HEK293 (cell line): ENCODE results near the gene HPSE.
A peak's percentile ranks its signal among the peaks of the same experiment; 100 is the strongest.

Experiments used
- CTCF ChIA-PET: fragments of 350-600 bp; formaldehyde crosslinking; extraction: SDS; loops from one replicate; lab custom pipeline; 2021; ENCODE audit warnings: antibody characterized with exemption; lab: Yijun Ruan, JAX
- POLR2A ChIA-PET: fragments of 300-600 bp; formaldehyde crosslinking; extraction: SDS; loops from one replicate; lab custom pipeline; 2020; ENCODE audit warnings: antibody characterized with exemption, inconsistent platforms; lab: Yijun Ruan, JAX
- H3K27ac ChIP-seq: fragments of 200-500 bp; sonication (Bioruptor generic); 2 replicates; pipeline ENCODE4 v1.5.1; 2014; ENCODE audit warnings: low read depth, low read length, control low read depth, inconsistent platforms; ENCODE audit errors: extremely low read depth
- H3K36me3 ChIP-seq, 2 experiments: fragments of 200-500 bp in 1 of 2; sonication (Bioruptor generic) in 1 of 2; 1 replicate in 1 of 2; 2 replicates in 1 of 2; pipeline ENCODE4 v1.5.1; 2014 to 2017; ENCODE audit warnings: inconsistent platforms in 2 of 2, low read length in 2 of 2; ENCODE audit not compliant: control insufficient read depth in 2 of 2, insufficient read depth in 1 of 2
- H3K4me1 ChIP-seq: fragments of 200-500 bp; sonication (Bioruptor generic); 2 replicates; pipeline ENCODE4 v1.5.1; 2014; ENCODE audit warnings: mild to moderate bottlenecking, low read length, inconsistent platforms; ENCODE audit not compliant: control insufficient read depth, insufficient read depth
- H3K4me3 ChIP-seq: 2 replicates; pipeline ENCODE4 v1.5.1; 2011; ENCODE audit warnings: low read depth, mild to moderate bottlenecking, control low read depth, low read length, moderate library complexity
- H3K9me3 ChIP-seq: fragments of 200-500 bp; sonication (Bioruptor generic); 2 replicates; pipeline ENCODE4 v1.5.1; 2014; ENCODE audit warnings: low read depth, low read length, inconsistent platforms; ENCODE audit not compliant: control insufficient read depth, insufficient read depth
- BCL6B ChIP-seq: fragments of 450-650 bp; formaldehyde crosslinking; IDR thresholded peaks from 2 replicates; pipeline ENCODE4 v1.5.1; 2017; ENCODE audit warnings: missing biosample characterization, missing genetic modification characterization
- KLF10 ChIP-seq: fragments of 450-650 bp; IDR thresholded peaks from 2 replicates; pipeline ENCODE4 v1.5.1; 2018; ENCODE audit warnings: missing biosample characterization, mild to moderate bottlenecking, missing genetic modification characterization
- KLF9 ChIP-seq: fragments of 450-650 bp; formaldehyde crosslinking; IDR thresholded peaks from 2 replicates; pipeline ENCODE4 v1.5.1; 2016; ENCODE audit warnings: missing biosample characterization, missing genetic modification characterization, low read depth
- OSR2 ChIP-seq: fragments of 450-650 bp; formaldehyde crosslinking; IDR thresholded peaks from 2 replicates; pipeline ENCODE4 v1.5.1; 2016; ENCODE audit warnings: missing biosample characterization, missing genetic modification characterization
- PATZ1 ChIP-seq: fragments of 450-650 bp; formaldehyde crosslinking; IDR thresholded peaks from 2 replicates; pipeline ENCODE4 v1.5.1; 2016; ENCODE audit warnings: missing biosample characterization, missing genetic modification characterization
- SALL2 ChIP-seq: fragments of 450-650 bp; formaldehyde crosslinking; IDR thresholded peaks from 2 replicates; pipeline ENCODE4 v1.5.0; 2017; ENCODE audit warnings: missing biosample characterization, mild to moderate bottlenecking, missing genetic modification characterization, borderline replicate concordance
- SP2 ChIP-seq: fragments of 450-650 bp; formaldehyde crosslinking; IDR thresholded peaks from 2 replicates; pipeline ENCODE4 v1.5.1; 2016; ENCODE audit warnings: missing biosample characterization, missing genetic modification characterization
- TCF7L2 ChIP-seq: IDR thresholded peaks from 2 replicates; pipeline ENCODE4 v1.6.1; 2011; ENCODE audit warnings: low read depth, mild to moderate bottlenecking, inconsistent platforms, low read length, moderate library complexity, borderline replicate concordance
- ZBTB21 ChIP-seq: fragments of 450-650 bp; formaldehyde crosslinking; IDR thresholded peaks from 2 replicates; pipeline ENCODE4 v1.5.1; 2017; ENCODE audit warnings: missing biosample characterization, missing genetic modification characterization
- ZBTB8A ChIP-seq: fragments of 450-650 bp; formaldehyde crosslinking; IDR thresholded peaks from 2 replicates; pipeline ENCODE4 v1.5.1; 2016; ENCODE audit warnings: missing biosample characterization, missing genetic modification characterization
- ZNF341 ChIP-seq: fragments of 450-650 bp; formaldehyde crosslinking; IDR thresholded peaks from 2 replicates; pipeline ENCODE4; 2016; ENCODE audit warnings: low read depth, missing biosample characterization, missing genetic modification characterization
- ZNF48 ChIP-seq: fragments of 450-650 bp; formaldehyde crosslinking; IDR thresholded peaks from 2 replicates; pipeline ENCODE4 v1.5.1; 2016; ENCODE audit warnings: missing biosample characterization, missing genetic modification characterization
- ZNF558 ChIP-seq: fragments of 450-650 bp; formaldehyde crosslinking; IDR thresholded peaks from 2 replicates; pipeline ENCODE4 v1.5.1; 2016; ENCODE audit warnings: missing biosample characterization, missing genetic modification characterization
- ZNF580 ChIP-seq: fragments of 450-650 bp; formaldehyde crosslinking; IDR thresholded peaks from 2 replicates; pipeline ENCODE4 v1.5.1; 2016; ENCODE audit warnings: missing biosample characterization, missing genetic modification characterization
- ZNF623 ChIP-seq: fragments of 450-650 bp; formaldehyde crosslinking; IDR thresholded peaks from 2 replicates; pipeline ENCODE4 v1.5.1; 2016; ENCODE audit warnings: missing biosample characterization, missing genetic modification characterization
- ZNF624 ChIP-seq: fragments of 450-650 bp; formaldehyde crosslinking; IDR thresholded peaks from 2 replicates; pipeline ENCODE4 v1.5.1; 2017; ENCODE audit warnings: missing biosample characterization, missing genetic modification characterization
- TF ChIP-seq, protein P1 (sequence below): fragments of 450-650 bp; IDR thresholded peaks from 2 replicates; pipeline ENCODE4 v1.5.1; 2018; ENCODE audit warnings: missing biosample characterization, missing genetic modification characterization

Gene HPSE

GRCh38 chr4:83266689-83267088, 68.0 kb downstream of the HPSE start (continued):
- no peak for TF ChIP-seq SP2
- TF ChIP-seq ZBTB21: no peak

- ChIA-PET POLR2A (no interaction called here), CTCF (interaction anchor here (0.6 to 1.4 kb wide), 4 partner anchors 12 to 212 kb away, joined by 3 read pairs; partner anchors contain the start of gene COQ2)
- 0 out of 2 replicates have a peak, but pooled peaks cover 2% of the 10 kb centered on the region for H3K4me1 ChIP-seq
- H3K27ac ChIP-seq: no peak overlapping the region
- TF ChIP-seq ZNF623 (tag by site-specific recombination) (peak; percentile 87), ZNF48 (tag by site-specific recombination) (no peak)
- H3K9me3 ChIP-seq: no peaks in the 10 kb centered on the region
- no peak overlapping the region for H3K4me3 ChIP-seq
- peaks cover 8 to 44% of the 10 kb centered on the region in 2 experiments; a peak in 2 of 3 replicates for H3K36me3 ChIP-seq
Observed at GRCh38 chr4:83263106-83263505, 71.5 kb downstream of the HPSE start.

DNA sequence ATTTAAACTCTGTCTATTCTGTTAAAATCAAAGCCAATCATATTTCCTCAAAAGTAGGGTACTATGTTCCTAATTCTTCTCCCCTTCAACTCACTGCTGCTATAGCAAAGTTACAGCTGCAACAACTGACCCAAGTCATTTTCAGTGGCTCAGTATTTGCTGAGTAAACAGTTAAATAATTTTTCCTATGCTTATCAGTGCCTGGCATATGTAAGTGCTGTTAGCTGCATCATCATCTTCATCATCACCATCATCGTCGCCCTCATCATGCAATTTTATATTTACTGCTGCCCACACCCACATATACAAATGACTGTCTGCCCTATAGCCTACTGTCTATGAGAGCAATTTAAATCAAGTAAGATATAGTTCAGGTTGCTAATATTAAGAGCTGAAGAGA, 72.0 kb downstream of the HPSE start:
- no peak overlapping the region for H3K27ac ChIP-seq
- no peaks in the 10 kb centered on the region for H3K9me3 ChIP-seq
- POLR2A ChIA-PET: no interaction called here
- H3K36me3 ChIP-seq: peaks cover 8 to 43% of the 10 kb centered on the region in 2 experiments; a peak in 2 of 3 replicates
- H3K4me1 ChIP-seq: no peaks in the 10 kb centered on the region
- H3K4me3 ChIP-seq: no peak overlapping the region
- CTCF ChIA-PET: interaction anchor here (0.6 to 1.4 kb wide), 10 partner anchors 11 to 460 kb away, joined by 3 to 6 read pairs (median 3); partner anchors contain the start of gene COQ2
- no peak for TF ChIP-seq SALL2 (tag by site-specific recombination)
- TF ChIP-seq, protein P1, sequence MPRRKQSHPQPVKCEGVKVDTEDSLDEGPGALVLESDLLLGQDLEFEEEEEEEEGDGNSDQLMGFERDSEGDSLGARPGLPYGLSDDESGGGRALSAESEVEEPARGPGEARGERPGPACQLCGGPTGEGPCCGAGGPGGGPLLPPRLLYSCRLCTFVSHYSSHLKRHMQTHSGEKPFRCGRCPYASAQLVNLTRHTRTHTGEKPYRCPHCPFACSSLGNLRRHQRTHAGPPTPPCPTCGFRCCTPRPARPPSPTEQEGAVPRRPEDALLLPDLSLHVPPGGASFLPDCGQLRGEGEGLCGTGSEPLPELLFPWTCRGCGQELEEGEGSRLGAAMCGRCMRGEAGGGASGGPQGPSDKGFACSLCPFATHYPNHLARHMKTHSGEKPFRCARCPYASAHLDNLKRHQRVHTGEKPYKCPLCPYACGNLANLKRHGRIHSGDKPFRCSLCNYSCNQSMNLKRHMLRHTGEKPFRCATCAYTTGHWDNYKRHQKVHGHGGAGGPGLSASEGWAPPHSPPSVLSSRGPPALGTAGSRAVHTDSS (tag by site-specific recombination): peak; percentile 69; the same call in 1 of the 2 replicates
- TF ChIP-seq, all 188 proteins: peak for 1

GRCh38 chr4:83261307-83261706, 73.3 kb downstream of the HPSE start:
- Histone ChIP-seq H3K36me3 (peaks cover 7 to 38% of the 10 kb centered on the region in 2 experiments; a peak in 2 of 3 replicates), H3K27ac (no peak overlapping the region), H3K9me3 (no peaks in the 10 kb centered on the region), H3K4me3 (no peak overlapping the region), H3K4me1 (no peaks in the 10 kb centered on the region)
- ChIA-PET POLR2A (interaction anchor here (0.7 kb wide), 1 partner anchor 314 kb away, joined by 3 read pairs; no protein-coding TSS in a partner anchor), CTCF (interaction anchor here (0.9 to 1.4 kb wide), 4 partner anchors 148 to 186 kb away, joined by 3 read pairs; no protein-coding TSS in a partner anchor)
- TF ChIP-seq OSR2 (tag by site-specific recombination) (no peak), ZNF558 (no peak), ZNF580 (tag by site-specific recombination) (no peak), ZBTB8A (tag by site-specific recombination) (no peak), PATZ1 (tag by site-specific recombination) (no peak), TCF7L2 (no peak), BCL6B (tag by site-specific recombination) (no peak), KLF10 (tag by site-specific recombination) (no peak), ZNF624 (tag by site-specific recombination) (no peak), KLF9 (no peak), ZNF341 (tag by site-specific recombination) (no peak)
